Activated T-helper 9 cell treated with anti-CD3 and anti-CD28 coated beads, Interleukin-2, amount 50 U/mL, for 16 hours (primary cell): ENCODE results near the gene CPEB2.

Experiments used
- DNase-seq: peaks from one replicate; pipeline ENCODE4 v3.0.0-alpha.2; 2020; ENCODE audit warnings: low read depth

CPEB2 gene

GRCh38 chr4:15010038-15010585, 7.8 kb downstream of the CPEB2 start:
- no peak for DNase-seq

DNA sequence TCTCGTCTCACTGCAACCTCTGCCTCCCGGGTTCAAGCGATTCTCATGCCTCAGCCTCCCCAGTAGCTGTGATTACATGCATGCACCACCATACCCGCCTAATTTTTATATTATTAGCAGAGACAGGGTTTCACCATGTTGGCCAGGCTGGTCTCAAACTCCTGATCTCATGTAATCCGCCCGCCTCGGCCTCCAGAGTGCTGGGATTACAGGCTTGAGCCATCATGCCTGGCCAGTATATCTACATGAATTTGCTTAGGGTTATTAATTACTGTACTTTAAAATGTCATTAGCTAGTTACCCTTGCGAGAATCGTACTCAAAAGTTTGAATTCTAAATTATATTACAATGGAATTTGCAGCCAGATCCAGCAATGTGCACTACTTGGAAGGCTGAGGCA, 8.9 kb downstream of the CPEB2 start:
- no peak for DNase-seq

GRCh38 chr4:15012017-15012788, 9.9 kb downstream of the CPEB2 start:
- no peak for DNase-seq

DNA sequence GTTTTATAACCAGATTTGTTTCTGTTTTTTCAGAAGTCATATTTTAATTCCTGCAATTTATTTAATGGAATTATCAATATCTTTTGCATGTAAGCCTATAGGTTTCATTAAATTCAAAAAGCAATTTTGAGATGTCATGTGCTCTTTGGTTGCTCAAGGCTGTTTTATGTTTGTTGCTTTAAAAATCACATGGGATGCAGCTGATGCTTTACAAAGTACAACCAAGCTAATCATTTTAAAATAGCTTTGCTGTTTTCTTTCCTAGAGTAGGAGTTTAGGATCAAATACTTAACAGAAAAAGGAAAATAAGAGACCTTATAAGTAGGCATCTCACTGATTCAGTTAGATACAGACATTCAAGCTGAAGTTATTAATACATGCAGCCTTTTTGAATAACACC, 11.3 kb downstream of the CPEB2 start:
- DNase-seq = no peak

GRCh38 chr4:15015170-15015569, 12.9 kb downstream of the CPEB2 start:
- DNase-seq = no peak

DNA sequence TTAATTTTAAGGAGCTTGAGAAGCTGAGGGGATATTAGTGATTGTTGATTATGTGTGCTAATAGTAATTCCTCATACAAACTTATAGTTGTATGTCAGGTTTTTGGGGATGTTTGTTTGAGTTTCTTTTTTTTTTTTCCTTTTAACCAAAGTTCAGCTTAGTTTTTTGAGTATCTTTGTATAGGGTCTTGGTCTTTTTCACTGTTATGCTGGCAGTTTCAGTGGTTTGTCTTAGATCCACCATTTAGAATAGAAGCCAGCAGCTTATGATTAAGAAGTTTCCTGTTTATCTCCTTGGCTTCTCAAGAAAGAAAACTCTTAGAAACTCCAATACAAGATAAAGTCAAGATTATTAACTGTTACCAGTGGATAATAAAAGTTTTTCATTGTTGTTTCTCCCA, 16.1 kb downstream of the CPEB2 start:
- no peak for DNase-seq

DNA sequence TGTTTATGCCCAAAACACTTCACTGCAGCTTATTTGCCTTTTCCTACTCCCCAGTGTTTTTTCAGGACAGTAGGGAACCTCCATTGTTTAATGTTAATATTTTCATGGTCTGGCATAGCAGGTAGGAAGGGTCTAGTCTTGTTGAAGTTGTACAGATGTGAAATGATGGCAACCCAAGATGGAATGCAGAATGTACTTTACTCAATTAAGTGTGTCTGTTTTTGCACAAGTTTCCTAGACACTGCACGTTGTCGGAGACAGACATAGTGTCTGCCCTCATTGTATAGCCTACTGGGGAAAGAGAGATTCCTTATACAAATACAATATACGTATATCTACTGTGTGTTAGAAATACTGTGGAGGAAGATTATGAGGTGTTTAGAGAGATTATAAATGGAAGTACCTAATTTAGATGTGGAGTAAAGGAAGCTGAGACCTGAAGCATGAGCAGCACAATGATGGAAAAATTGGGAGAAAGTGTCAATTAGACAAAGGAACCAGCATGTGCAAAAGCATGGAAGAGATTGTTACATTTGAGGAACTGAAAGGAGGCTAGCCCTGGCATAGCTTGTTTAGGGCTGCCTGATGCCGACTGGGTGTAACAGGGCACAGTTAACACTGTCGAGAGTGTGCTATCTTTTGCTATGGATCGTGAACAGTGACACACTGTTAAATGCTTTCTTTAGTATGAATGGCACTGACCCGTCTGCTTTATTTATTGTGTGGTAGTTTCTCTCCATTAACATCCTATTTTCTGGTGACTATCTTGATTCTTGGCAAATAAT, 18.4 kb downstream of the CPEB2 start:
- no peak for DNase-seq

- DNase-seq = no peak
Measured at GRCh38 chr4:15021311-15021710, 19.0 kb downstream of the CPEB2 start.

- no peak for DNase-seq
Measured at GRCh38 chr4:15021946-15022345, 19.7 kb downstream of the CPEB2 start.

DNA sequence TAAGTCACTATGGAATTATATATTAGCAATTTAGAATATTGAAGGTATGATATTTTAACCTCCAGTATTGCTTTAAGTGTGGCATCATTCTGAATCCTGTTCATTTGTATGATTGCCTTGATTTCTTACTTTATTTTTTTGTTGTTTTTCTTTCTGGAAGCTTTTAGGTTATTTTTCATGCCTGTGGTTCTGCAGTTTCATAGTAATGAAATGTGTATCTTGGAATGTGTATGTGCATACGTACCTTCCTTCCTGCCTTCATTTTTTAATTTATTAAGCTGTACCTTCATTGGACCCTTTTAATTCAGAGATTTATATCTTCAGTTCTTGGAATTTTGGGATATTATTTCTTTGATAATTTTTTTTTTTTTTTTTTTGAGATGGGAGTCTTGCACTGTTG, 22.1 kb downstream of the CPEB2 start:
- DNase-seq = no peak

GRCh38 chr4:15025693-15026092, 23.4 kb downstream of the CPEB2 start:
- DNase-seq = no peak

DNA sequence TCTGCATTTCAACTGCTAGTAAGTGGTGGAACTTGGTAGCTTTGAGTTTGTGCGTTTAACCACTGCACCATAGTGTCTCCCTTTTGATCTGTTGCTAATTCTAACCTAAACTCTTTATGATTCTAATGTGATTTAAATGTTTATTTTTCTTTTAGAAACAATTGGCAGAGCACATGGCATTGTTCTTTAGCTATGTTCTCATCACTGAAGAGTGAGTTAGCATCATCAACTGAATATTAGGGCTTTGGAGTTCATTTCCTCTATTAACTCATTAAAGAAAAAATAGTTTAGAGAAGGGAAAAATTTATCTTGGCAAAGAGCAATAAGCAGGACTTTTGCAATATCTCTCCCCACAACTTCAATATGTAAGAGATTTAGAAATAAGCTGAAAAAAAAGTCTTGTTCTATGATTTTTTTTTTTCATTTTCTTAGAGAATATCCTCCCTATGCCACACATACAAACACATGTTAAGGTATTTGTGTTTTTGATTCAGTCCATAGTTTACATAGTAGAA, 25.7 kb downstream of the CPEB2 start:
- no peak for DNase-seq

GRCh38 chr4:15031197-15031596, 28.9 kb downstream of the CPEB2 start:
- DNase-seq = no peak

GRCh38 chr4:15031993-15032675, 29.9 kb downstream of the CPEB2 start:
- no peak for DNase-seq

GRCh38 chr4:15034071-15034764, 31.9 kb downstream of the CPEB2 start:
- no peak for DNase-seq

DNA sequence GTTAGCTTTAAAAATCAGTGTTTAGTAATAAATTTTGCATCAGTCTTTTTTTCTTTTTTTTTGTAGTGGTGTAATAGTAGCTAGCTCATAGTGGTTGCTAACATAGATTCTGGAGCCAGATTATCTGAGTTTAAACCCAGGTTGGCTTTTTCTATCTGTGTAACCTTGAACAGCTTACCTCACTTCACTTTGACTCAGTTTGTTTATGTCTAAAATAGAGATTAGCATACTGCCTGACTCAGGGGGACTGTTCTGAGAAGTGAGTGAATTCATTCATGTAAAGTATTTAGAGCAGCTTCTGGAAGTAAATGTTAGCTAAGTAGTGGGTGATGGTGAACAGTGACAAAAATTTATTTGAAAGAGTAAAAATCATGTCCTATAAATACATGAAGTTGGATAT, 32.9 kb downstream of the CPEB2 start:
- no peak for DNase-seq

GRCh38 chr4:15037923-15038541, 35.8 kb downstream of the CPEB2 start:
- no peak for DNase-seq

- DNase-seq = no peak
Measured at GRCh38 chr4:15040916-15041463, 38.7 kb downstream of the CPEB2 start.

DNA sequence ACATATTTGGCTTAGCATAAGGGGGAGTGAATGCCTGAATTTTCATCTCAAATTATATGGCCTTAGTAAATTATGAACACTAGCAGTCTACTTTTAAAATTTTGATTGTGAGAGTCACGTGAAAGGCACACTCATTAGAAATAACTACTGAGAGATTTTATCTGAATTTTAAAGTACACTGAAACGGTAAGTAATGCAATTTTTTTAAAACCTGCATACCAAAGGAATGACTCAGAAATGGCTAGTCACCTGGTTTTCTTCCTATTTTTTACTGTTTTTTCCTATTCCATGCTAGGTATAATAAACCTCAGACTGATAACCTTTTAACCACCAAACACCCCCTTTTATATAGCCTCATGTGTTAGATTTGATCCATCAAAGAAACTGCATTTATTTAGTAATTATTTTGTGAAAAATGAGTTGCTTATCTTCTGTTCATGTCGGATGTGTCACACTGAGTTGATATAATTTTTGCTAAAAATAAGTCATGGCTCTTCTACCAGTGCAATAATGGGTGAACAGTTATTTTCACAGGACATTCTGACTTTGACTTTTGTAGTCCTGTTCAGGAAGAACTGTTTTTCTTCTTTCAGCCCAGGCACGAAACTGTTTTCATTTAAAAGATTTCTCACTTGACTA, 40.4 kb downstream of the CPEB2 start:
- DNase-seq = no peak

DNA sequence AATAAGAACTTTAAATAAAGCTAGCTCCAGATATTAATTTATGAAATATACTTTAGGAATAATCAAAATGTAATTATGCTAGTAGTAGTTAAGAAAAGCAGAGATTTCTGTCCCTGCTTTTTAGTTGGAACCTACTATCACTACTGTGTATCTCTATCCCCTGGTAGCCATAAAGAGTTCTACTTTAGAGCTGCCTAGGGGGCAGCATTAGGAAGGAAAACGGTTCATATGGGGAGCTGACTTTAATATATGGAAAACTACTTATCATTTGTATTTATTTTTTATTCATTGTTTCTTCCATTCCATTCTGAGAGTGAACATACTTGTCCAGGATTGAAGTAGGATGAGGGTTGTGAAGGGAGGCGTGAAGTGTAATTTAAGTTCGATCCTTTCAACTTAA, 40.9 kb downstream of the CPEB2 start:
- no peak for DNase-seq

- DNase-seq = no peak
Measured at GRCh38 chr4:15043922-15044321, 41.6 kb downstream of the CPEB2 start.
